SK-N-SH treated with all-trans-retinoic acid at 6 μM for 48 hours (cell line): ENCODE measurements around the gene RSL24D1.
A peak's percentile ranks its signal among the peaks of the same experiment; 100 is the strongest.

Source experiments
- ARNTL ChIP-seq: fragments of 450-650 bp; formaldehyde crosslinking; IDR thresholded peaks from 2 replicates; pipeline ENCODE4 v1.5.0; 2020; ENCODE audit warnings: low read depth, mild to moderate bottlenecking, moderate library complexity, borderline replicate concordance
- BACH2 ChIP-seq: fragments of 250-450 bp; sonication (Bioruptor Pico); IDR thresholded peaks from 2 replicates; pipeline ENCODE4 v1.9.0; 2021; ENCODE audit warnings: mild to moderate bottlenecking, borderline replicate concordance
- RARB ChIP-seq: fragments of 250-450 bp; sonication (Bioruptor Pico); IDR thresholded peaks from 2 replicates; pipeline ENCODE4 v1.8.0; 2021; ENCODE audit warnings: mild to moderate bottlenecking, moderate library complexity
- SNAI2 ChIP-seq: fragments of 250-450 bp; sonication (Bioruptor Pico); IDR thresholded peaks from 2 replicates; pipeline ENCODE4 v1.5.0; 2020; ENCODE audit warnings: mild to moderate bottlenecking, moderate library complexity
- ZFP3 ChIP-seq: fragments of 250-450 bp; sonication (Bioruptor Pico); IDR thresholded peaks from 2 replicates; pipeline ENCODE4 v1.5.0; 2020; ENCODE audit warnings: mild to moderate bottlenecking, moderate library complexity
- ZFP30 ChIP-seq: fragments of 450-650 bp; formaldehyde crosslinking; IDR thresholded peaks from 2 replicates; pipeline ENCODE4 v1.5.0; 2022; ENCODE audit warnings: mild to moderate bottlenecking, moderate library complexity
- ZNF565 ChIP-seq: fragments of 450-650 bp; formaldehyde crosslinking; conservative IDR thresholded peaks from 2 replicates; pipeline ENCODE4 v1.5.0; 2020; ENCODE audit warnings: low read depth, mild to moderate bottlenecking, moderate library complexity
- ZNF8 ChIP-seq: fragments of 450-650 bp; formaldehyde crosslinking; IDR thresholded peaks from 2 replicates; pipeline ENCODE4 v1.5.0; 2020; ENCODE audit warnings: mild to moderate bottlenecking, moderate library complexity
- TF ChIP-seq, protein P1 (sequence below): fragments of 250-450 bp; sonication (Bioruptor Pico); IDR thresholded peaks from 2 replicates; pipeline ENCODE4 v1.8.0; 2020; ENCODE audit warnings: mild to moderate bottlenecking, moderate library complexity, borderline replicate concordance
- TF ChIP-seq, protein P2 (sequence below): fragments of 250-450 bp; sonication (Bioruptor Pico); IDR thresholded peaks from 2 replicates; pipeline ENCODE4 v1.5.1; 2021; ENCODE audit warnings: mild to moderate bottlenecking, moderate library complexity
- TF ChIP-seq, protein P3 (sequence below): fragments of 250-450 bp; sonication (Bioruptor Pico); IDR thresholded peaks from 2 replicates; pipeline ENCODE4 v1.8.0; 2021; ENCODE audit warnings: low read depth, mild to moderate bottlenecking, moderate library complexity, borderline replicate concordance

DNA sequence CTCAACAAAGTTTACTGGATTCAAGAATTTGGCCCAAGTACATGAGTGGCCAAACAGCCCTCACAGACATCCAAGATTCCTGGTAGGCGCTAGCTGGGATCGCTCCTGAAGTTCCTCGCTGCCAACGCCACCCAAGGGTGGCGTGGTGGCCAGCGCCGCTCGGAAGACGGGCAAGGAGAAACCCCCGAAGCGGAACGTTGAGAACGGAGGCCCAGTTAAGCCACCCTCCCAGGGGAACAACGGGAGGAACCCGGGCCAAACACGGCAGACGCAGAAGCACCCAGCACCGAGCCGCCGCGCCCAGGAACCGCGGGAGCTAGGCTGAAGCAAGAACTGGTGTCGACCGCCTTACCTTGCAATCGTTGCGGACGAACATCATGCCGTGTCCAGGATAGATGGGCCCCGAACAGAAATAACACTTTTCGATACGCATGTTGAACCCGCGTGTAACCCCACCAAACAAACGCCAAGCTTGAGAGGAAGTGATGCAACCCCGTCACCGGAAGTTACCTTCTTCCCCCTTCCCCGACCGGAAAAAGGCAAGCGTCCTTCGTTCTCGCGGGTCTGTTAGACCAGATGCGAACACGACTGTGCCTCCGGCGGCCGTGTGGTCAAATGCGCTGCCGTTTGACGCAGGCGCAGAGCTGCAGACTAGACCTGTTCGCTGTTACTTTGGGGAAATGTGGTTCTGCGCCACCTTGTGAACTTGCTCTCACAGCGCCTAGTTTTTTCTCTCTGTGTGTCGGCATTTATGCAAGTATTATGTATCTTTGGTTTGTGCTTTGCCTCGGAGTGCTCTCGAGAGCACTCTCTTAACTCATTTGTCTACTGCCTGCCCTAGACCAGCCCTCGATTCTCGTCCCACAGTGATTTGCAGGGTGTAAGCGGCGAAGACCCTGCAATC, at the start of gene RSL24D1:
- TF ChIP-seq ZFP3 (CRISPR knock-in tag) (no peak), ZNF8 (CRISPR knock-in tag) (no peak), SNAI2 (CRISPR knock-in tag) (no peak), RARB (CRISPR knock-in tag) (no peak), ZNF565 (CRISPR knock-in tag) (no peak), ZFP30 (CRISPR knock-in tag) (no peak), BACH2 (no peak), ARNTL (CRISPR knock-in tag) (no peak)
- TF ChIP-seq, protein P1, sequence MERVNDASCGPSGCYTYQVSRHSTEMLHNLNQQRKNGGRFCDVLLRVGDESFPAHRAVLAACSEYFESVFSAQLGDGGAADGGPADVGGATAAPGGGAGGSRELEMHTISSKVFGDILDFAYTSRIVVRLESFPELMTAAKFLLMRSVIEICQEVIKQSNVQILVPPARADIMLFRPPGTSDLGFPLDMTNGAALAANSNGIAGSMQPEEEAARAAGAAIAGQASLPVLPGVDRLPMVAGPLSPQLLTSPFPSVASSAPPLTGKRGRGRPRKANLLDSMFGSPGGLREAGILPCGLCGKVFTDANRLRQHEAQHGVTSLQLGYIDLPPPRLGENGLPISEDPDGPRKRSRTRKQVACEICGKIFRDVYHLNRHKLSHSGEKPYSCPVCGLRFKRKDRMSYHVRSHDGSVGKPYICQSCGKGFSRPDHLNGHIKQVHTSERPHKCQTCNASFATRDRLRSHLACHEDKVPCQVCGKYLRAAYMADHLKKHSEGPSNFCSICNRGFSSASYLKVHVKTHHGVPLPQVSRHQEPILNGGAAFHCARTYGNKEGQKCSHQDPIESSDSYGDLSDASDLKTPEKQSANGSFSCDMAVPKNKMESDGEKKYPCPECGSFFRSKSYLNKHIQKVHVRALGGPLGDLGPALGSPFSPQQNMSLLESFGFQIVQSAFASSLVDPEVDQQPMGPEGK (CRISPR knock-in tag) = no peak
- TF ChIP-seq, protein P2, sequence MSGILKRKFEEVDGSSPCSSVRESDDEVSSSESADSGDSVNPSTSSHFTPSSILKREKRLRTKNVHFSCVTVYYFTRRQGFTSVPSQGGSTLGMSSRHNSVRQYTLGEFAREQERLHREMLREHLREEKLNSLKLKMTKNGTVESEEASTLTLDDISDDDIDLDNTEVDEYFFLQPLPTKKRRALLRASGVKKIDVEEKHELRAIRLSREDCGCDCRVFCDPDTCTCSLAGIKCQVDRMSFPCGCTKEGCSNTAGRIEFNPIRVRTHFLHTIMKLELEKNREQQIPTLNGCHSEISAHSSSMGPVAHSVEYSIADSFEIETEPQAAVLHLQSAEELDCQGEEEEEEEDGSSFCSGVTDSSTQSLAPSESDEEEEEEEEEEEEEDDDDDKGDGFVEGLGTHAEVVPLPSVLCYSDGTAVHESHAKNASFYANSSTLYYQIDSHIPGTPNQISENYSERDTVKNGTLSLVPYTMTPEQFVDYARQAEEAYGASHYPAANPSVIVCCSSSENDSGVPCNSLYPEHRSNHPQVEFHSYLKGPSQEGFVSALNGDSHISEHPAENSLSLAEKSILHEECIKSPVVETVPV (CRISPR knock-in tag) = no peak
- TF ChIP-seq, protein P3, sequence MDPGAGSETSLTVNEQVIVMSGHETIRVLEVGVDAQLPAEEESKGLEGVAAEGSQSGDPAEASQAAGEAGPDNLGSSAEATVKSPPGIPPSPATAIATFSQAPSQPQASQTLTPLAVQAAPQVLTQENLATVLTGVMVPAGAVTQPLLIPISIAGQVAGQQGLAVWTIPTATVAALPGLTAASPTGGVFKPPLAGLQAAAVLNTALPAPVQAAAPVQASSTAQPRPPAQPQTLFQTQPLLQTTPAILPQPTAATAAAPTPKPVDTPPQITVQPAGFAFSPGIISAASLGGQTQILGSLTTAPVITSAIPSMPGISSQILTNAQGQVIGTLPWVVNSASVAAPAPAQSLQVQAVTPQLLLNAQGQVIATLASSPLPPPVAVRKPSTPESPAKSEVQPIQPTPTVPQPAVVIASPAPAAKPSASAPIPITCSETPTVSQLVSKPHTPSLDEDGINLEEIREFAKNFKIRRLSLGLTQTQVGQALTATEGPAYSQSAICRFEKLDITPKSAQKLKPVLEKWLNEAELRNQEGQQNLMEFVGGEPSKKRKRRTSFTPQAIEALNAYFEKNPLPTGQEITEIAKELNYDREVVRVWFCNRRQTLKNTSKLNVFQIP = 0 out of 2 replicates have a peak, but pooled peaks have one; percentile 24
